Measurements from ENCODE around the gene CDH23. TPM values are rescaled to one million over a fixed set of nuclear protein-coding genes. Genes with fewer than 3 reads are reported as not detected.

The CDH23 gene
- total RNA-seq (2022; extraction: Qiagen RNA extraction; ENCODE audit: low read depth) = 2.0 to 2.9 TPM (median 2.2 TPM) in 5 replicates

GRCh38 chr10:71396711-71397295, at the start of gene CDH23:
CDH23 (plus strand) TSS chr10:71396920; CDS start chr10:71439832, 42,912 bp downstream.

GRCh38 chr10:71719464-71720201, 322.9 kb downstream of the CDH23 start, which contains the start of gene C10orf105:
C10orf105 (minus strand) TSS chr10:71719778; CDS start chr10:71716337, 3,441 bp downstream.

GRCh38 chr10:71773221-71773971, 376.7 kb downstream of the CDH23 start, which contains the start of gene VSIR:
VSIR (minus strand) TSS chr10:71773520; CDS start chr10:71773439, 81 bp downstream.

DNA sequence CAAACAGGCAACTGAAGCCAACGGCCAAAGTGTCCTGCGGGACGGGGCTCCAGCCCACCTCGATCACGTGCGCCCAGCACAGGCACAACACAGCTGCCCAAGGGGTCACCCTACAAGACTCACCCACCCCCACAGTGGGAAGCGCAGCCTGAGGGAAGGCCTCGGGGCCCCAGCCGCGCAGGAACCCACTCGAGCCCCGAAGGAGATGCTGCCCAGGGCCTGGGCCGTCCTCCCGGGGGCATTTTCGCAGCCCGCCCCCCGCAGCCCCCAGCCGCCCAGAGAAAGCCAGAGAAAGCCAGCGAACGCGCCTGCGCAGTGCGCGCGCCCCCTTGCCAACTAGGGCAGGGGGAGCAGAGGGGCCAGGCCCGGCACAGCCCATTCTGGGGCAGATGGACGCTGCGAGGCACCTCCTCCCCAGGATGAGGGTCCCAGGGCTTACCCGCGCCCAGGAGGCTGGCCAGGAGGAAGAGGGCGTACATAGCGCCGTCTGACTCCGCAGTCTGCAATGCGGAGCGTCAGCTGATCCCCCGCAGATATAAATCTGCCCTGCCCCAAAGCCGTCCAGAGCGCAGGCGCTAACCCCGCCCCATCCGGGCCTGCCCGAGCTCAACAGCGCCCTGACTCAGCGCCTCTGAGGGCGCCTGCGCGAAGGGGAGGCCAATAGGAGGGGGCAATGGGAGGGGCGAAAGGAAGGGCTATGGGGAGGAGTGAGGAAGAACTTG, 454.2 kb downstream of the CDH23 start, which contains the start of gene PSAP:
TSS of gene PSAP (minus strand) at position 509 of the 722 bp plus-strand sequence. CDS start at position 479, 30 bp downstream.

Other genes with a start within 250 kb of the CDH23 start
- gene UNC5B, start 184.3 kb upstream of the CDH23 start, total RNA-seq (2022; extraction: Qiagen RNA extraction; ENCODE audit: low read depth) = 0.53 to 0.77 TPM (median 0.70 TPM) in 5 replicates
- gene SLC29A3, start 77.7 kb upstream of the CDH23 start, total RNA-seq (2022; extraction: Qiagen RNA extraction; ENCODE audit: low read depth) = 11.9 to 15.4 TPM (median 12.9 TPM) in 5 replicates

Data from A549 treated with CpdA at 1 μM for 4 hours (cell line).